Measurements from ENCODE around the gene NEU4.
"Not testable (repeated sequence)": the region's sequence is repeated elsewhere in the genome, so short reads cannot be mapped to it uniquely, and the experiment has no call there.

The NEU4 gene, protein sequence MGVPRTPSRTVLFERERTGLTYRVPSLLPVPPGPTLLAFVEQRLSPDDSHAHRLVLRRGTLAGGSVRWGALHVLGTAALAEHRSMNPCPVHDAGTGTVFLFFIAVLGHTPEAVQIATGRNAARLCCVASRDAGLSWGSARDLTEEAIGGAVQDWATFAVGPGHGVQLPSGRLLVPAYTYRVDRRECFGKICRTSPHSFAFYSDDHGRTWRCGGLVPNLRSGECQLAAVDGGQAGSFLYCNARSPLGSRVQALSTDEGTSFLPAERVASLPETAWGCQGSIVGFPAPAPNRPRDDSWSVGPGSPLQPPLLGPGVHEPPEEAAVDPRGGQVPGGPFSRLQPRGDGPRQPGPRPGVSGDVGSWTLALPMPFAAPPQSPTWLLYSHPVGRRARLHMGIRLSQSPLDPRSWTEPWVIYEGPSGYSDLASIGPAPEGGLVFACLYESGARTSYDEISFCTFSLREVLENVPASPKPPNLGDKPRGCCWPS

DNA sequence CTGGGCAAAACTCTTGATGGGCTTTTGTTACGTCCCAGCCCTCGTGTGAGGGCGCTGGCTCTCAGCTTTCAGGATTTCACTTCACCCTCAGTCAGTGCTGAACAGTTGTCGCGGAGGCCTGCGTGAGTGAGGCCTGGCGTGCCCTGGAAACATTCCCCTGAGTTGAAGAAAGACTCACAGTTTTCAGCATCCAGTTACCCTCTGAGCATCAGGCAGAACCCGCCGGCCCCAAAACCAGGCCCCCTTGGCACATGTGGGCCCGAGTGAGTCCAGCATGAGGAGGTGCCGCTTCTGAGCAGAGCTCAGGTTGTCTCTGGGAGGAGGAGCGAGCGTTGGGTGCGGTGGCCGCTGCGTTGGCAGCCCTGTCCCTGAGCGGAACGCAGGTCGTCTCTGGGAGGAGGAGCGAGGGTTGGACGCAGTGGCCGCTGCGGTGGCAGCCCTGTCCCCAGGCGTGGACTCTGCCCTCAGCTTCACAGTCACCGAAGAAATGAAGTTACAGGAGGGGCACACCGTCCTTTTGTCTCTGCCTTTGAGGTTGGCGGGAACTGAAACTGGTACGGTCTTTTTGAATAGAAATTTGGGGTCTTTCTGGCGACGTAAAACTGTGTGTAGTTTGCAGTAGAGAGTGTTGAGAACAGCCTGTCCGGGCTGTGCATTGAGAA lies at the start of gene NEU4:
TSS of gene NEU4 (plus strand) at position 473 of the 662 bp plus-strand sequence. CDS start 5,292 bp downstream, outside the sequence.
- Mint-ChIP-seq H3K27me3 (no peaks in the 10 kb centered on the region), H3K27ac (ENCODE audit: low read depth) (peak within 1 kb of the TSS; percentile 68), H3K9me3 (no peaks in the 10 kb centered on the region), H3K36me3 (ENCODE audit: insufficient read depth) (no peaks in the 10 kb centered on the region), H3K4me1 (no peaks in the 10 kb centered on the region), H3K4me3 (no peak within 1 kb of the TSS)
- DNase-seq (ENCODE audit: low spot score in 2 of 2) (no peak), ATAC-seq (replicated peaks; ENCODE audit: extremely low read depth, poor library complexity, severe bottlenecking) (no peak)

DNA sequence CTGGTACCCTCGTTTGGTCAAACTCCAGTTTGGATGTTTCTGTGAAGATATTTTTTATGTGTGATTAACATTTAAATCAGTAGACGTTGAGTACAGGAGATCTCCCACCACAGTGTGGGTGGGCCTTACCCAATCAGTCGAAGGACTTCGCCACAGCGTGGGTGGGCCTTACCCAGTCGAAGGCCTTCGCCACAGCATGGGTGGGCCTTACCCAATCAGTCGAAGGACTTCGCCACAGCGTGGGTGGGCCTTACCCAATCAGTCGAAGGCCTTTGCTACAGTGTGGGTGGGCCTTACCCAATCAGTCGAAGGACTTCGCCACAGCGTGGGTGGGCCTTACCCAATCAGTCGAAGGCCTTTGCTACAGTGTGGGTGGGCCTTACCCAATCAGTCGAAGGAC lies 49.1 kb upstream of the NEU4 start:
- H3K27me3 Mint-ChIP-seq; DNase-seq (ENCODE audit: low spot score in 2 of 2); ATAC-seq (replicated peaks; ENCODE audit: extremely low read depth, poor library complexity, severe bottlenecking); H3K4me3 Mint-ChIP-seq; H3K27ac Mint-ChIP-seq (ENCODE audit: low read depth); H3K9me3 Mint-ChIP-seq: not testable (repeated sequence)
- peaks cover 36% of the 10 kb centered on the region for H3K36me3 Mint-ChIP-seq (ENCODE audit: insufficient read depth)
- H3K4me1 Mint-ChIP-seq: peaks cover 37% of the 10 kb centered on the region

DNA sequence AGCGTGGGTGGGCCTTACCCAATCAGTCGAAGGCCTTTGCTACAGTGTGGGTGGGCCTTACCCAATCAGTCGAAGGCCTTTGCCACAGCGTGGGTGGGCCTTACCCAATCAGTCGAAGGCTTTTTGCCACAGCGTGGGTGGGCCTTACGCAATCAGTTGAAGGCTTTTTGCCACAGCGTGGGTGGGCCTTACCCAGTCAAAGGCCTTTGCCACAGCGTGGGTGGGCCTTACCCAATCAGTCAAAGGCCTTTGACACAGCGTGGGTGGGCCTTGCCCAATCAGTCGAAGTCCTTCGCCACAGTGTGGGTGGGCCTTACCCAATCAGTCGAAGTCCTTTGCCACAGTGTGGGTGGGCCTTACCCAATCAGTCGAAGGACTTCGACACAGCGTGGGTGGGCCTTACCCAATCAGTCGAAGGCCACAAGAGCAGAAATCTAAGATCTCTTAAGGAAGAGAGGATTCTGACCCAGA lies 48.7 kb upstream of the NEU4 start:
- Mint-ChIP-seq H3K4me1 (peaks cover 37% of the 10 kb centered on the region), H3K27ac (ENCODE audit: low read depth) (peak overlapping the region; percentile 99), H3K4me3 (peak overlapping the region; percentile 45), H3K36me3 (ENCODE audit: insufficient read depth) (peaks cover 36% of the 10 kb centered on the region), H3K27me3 (no peaks in the 10 kb centered on the region), H3K9me3 (no peaks in the 10 kb centered on the region)
- DNase-seq (ENCODE audit: low spot score in 2 of 2): no peak
- no peak for ATAC-seq (replicated peaks; ENCODE audit: extremely low read depth, poor library complexity, severe bottlenecking)

DNA sequence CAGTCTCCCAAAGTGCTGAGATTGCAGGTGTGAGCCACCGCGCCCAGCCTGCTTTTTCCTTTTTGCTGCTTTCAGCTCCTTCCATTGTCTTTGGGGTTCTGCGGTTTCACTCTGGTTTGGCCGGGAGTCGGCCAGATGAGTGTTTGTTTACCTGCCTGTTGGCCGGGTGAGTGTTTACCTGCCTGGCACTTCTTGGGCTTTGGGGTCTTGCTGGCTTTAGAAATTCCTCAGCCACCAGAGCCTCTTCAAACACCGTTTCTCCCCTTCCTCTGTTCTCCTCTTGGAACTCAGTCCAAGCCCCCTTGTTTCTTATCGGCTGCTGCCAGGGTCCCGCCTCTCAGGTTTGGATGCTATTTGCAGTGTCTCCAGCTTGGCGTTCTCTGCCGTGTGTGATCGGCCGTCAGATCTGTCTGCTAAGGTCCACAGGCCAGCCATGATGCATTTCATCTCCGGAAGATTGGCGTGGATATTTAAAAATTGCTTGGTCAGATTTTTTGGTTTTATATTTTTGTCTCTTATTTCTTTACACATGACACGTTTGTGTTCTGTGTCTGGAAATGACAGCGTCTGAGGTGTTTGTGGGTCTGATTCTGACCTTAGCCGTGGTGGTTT lies 46.6 kb upstream of the NEU4 start:
- H3K9me3 Mint-ChIP-seq: no peaks in the 10 kb centered on the region
- DNase-seq (ENCODE audit: low spot score in 2 of 2) (peak in 1 of 2 donors; percentile 25), ATAC-seq (replicated peaks; ENCODE audit: extremely low read depth, poor library complexity, severe bottlenecking) (no peak)
- H3K27ac Mint-ChIP-seq (ENCODE audit: low read depth): peak overlapping the region; percentile 99
- peaks cover 37% of the 10 kb centered on the region for H3K4me1 Mint-ChIP-seq
- no peaks in the 10 kb centered on the region for H3K27me3 Mint-ChIP-seq
- peak overlapping the region; percentile 78 for H3K4me3 Mint-ChIP-seq
- peaks cover 34% of the 10 kb centered on the region for H3K36me3 Mint-ChIP-seq (ENCODE audit: insufficient read depth)

DNA sequence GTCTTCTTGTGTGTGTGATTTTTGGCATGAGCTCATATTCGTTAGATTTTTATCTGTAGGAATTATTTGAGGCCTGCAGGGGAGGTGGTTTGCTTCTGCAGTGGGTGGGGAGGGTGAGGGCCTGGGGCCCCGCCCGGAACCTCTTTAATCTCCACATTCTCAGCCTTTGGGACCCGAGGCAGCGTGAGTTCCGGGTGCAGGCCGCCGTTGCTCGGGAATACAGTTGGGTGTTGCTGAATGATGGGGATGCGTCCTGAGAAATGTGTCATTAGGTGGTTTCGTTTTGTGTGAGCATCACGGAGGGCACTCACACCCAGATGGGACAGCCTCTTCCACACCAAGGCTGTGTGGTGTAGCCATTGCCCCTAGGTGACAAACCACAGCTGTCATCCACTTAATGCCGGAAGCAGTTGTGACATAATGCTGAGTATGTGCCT lies 46.0 kb upstream of the NEU4 start:
- H3K4me1 Mint-ChIP-seq: peaks cover 37% of the 10 kb centered on the region
- peak overlapping the region; percentile 78 for H3K4me3 Mint-ChIP-seq

DNA sequence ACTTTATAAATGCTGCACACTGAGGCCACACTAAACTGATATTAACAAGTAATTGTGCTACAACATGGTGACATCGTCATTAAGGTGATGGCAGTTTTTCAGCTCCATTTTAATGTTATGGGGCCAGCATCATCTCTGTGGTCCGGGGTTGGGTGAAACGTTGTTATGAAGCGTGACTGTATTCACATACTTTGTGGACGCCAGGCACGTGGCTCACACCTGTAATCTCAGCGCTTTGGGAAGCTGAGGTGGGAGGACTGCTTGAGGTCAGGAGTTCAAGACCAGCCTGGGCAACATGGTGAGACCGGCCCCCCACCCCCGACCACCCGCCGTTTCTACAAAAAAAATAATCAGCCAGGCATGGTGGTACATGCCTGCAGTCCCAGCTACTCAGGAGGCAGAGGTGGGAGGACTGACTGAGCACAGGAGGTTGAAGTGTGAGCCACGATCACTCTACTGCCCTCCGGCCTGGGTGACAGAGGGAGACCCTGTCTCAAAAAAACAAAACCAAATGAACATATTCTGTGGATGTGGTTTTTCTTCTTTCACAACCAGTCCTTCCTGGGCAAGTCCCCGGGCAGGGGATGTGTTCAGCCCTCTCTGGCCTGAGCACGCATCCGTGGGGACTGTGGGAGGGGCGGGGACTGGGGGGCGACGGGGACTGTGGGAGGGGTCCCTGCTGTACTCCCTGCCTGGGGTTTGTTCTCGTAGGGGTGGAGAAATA lies 45.3 kb upstream of the NEU4 start:
- Mint-ChIP-seq H3K4me3 (peak overlapping the region; percentile 78), H3K9me3 (no peaks in the 10 kb centered on the region), H3K4me1 (peaks cover 37% of the 10 kb centered on the region), H3K27ac (ENCODE audit: low read depth) (peak overlapping the region; percentile 99), H3K27me3 (no peaks in the 10 kb centered on the region), H3K36me3 (ENCODE audit: insufficient read depth) (peaks cover 29% of the 10 kb centered on the region)
- DNase-seq (ENCODE audit: low spot score in 2 of 2) (peak in 1 of 2 donors; percentile 68), ATAC-seq (replicated peaks; ENCODE audit: extremely low read depth, poor library complexity, severe bottlenecking) (peak; percentile 59)

More for the DNA sequence above, 46.0 kb upstream of the NEU4 start:
- Mint-ChIP-seq H3K27me3 (no peaks in the 10 kb centered on the region), H3K9me3 (no peaks in the 10 kb centered on the region), H3K27ac (ENCODE audit: low read depth) (peak overlapping the region; percentile 99), H3K36me3 (ENCODE audit: insufficient read depth) (peaks cover 33% of the 10 kb centered on the region)
- peak; percentile 87 for ATAC-seq (replicated peaks; ENCODE audit: extremely low read depth, poor library complexity, severe bottlenecking)
- peak; percentile 63 to 90 for DNase-seq (ENCODE audit: low spot score in 2 of 2)

DNA sequence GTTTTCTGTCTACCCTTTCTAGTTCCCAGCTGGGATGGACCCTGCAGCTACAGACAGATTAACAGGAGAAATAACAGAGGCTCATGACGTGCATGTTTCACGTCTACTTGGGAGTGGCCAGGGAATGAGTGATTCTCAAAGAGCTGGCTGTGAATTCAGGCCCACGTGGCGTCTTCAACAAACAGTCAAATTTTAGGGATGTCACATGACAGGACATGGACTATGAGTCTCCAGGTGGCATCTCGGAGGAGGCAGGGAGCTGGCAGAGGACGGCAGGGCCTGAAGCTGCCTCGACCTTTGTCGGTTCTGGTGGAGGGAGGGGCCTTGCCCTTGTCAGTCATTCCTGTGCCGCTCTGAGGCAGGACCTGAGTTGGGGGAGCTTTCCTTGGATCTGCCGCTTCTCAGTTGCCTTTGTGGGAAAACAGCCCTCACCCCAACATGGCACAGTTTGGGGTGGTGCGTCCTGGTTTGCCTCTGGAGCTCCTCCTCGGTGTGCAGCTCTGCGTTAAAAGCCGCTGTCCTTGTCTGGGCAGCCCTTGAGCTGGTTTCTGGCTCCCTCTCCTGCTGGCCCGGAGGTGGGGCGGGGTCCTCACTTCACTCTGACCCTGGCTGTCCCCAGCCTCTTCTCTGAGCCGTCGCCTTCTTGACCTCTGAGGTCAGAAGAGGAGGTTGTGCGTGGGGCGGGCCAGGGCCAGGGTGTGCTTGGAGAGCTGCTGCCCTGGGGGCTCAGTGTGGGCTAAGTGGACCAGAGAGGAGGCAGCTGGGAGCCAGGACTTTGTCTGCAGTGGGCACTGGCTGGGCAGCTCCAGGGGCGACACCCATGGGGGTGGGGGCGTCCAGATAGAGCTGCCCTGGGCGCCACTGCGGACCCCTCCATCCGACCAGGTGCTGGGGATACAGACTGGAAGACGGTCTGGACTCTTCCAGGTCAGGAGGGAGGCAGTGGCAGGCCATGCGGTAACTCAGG lies 44.4 kb upstream of the NEU4 start:
- peaks cover 25% of the 10 kb centered on the region for H3K36me3 Mint-ChIP-seq (ENCODE audit: insufficient read depth)
- no peak overlapping the region for H3K4me3 Mint-ChIP-seq
- no peaks in the 10 kb centered on the region for H3K9me3 Mint-ChIP-seq
- peak overlapping the region; percentile 99 for H3K27ac Mint-ChIP-seq (ENCODE audit: low read depth)
- H3K4me1 Mint-ChIP-seq: peaks cover 33% of the 10 kb centered on the region
- ATAC-seq (replicated peaks; ENCODE audit: extremely low read depth, poor library complexity, severe bottlenecking): no peak
- no peak for DNase-seq (ENCODE audit: low spot score in 2 of 2)
- H3K27me3 Mint-ChIP-seq: no peaks in the 10 kb centered on the region

DNA sequence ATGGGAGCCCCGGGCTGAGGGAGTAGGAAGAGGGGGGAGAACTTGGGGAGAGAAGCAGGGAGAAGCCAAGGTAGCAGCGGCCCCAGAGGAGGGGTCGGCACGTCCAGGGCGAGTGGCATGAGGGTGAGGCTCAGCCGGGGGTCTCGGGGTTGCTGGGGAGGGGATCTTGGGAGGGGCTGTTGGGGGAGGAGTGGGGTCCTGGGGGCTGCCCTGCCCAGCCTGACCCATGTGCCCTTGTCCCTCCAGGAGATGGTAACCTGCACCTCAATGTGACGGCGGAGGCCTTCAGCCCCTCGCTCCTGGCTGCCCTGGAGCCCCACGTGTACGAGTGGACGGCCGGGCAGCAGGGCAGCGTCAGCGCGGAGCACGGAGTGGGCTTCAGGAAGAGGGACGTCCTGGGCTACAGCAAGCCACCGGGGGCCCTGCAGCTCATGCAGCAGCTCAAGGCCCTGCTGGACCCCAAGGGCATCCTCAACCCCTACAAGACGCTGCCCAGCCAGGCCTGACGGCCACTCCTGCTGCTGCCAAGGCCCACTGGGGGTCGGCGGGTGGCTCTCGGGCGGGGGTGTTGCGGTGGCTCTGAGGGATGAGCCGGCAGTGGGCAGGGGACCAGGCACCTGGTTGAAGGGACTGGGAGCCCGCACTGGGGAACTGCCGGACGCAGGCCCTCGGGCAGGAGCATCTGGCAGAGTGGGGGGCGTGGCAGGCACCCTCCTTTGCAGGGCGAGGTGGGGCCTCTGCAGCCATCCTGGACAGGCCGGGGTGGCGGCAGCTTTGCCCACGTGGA lies 41.3 kb upstream of the NEU4 start:
- Mint-ChIP-seq H3K4me1 (peaks cover 28% of the 10 kb centered on the region), H3K27ac (ENCODE audit: low read depth) (no peak overlapping the region), H3K36me3 (ENCODE audit: insufficient read depth) (peaks cover 10% of the 10 kb centered on the region), H3K9me3 (no peaks in the 10 kb centered on the region), H3K27me3 (no peaks in the 10 kb centered on the region), H3K4me3 (no peak overlapping the region)
- no peak for DNase-seq (ENCODE audit: low spot score in 2 of 2)
- ATAC-seq (replicated peaks; ENCODE audit: extremely low read depth, poor library complexity, severe bottlenecking): no peak

DNA sequence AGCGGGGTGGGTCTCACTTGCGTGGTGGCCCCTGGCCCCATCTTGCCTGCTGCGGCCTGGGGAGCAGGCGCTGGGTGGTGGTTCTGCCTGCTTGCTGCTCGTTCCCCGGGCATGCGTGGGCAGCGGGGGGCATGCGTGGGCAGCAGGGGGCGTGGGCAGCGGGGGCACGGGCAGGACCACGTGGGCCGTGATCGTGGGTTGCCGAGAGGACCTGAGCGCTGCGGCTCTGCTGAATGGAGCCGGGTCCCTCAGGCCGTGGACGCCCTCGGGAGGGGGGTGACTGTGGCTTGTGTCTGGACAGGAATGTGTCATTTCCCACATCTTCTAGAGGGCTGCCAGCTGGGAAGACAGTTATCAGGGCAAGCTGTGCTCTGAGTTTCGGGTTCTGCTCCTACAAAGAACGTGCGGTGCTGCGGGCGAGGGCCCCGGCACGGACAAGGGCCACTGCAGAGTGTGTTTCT lies 40.7 kb upstream of the NEU4 start:
- Mint-ChIP-seq H3K9me3 (no peaks in the 10 kb centered on the region), H3K4me3 (no peak overlapping the region), H3K4me1 (peaks cover 26% of the 10 kb centered on the region), H3K27ac (ENCODE audit: low read depth) (no peak overlapping the region), H3K36me3 (ENCODE audit: insufficient read depth) (peaks cover 4% of the 10 kb centered on the region), H3K27me3 (no peaks in the 10 kb centered on the region)
- no peak for DNase-seq (ENCODE audit: low spot score in 2 of 2)
- ATAC-seq (replicated peaks; ENCODE audit: extremely low read depth, poor library complexity, severe bottlenecking): no peak

DNA sequence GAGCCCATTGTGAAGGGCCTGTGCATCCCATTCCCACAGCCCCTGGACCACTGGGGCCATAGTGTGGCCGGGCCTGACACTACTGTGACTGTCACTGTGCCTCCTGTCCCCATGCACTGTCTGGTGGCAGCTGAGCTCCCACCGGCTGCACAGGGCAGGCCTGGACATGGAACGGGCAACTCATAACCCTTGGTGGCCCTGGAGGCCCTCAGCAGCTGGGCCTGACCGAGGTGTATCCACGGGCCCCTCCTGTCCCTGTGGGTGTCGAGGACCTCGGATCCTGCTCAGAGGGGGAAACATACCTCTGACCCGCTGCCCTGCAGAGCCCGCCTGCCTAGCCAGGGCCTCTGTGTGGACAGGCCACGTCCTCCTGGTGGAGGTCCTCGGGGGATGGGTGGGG lies 40.1 kb upstream of the NEU4 start:
- ATAC-seq (replicated peaks; ENCODE audit: extremely low read depth, poor library complexity, severe bottlenecking) (no peak), DNase-seq (ENCODE audit: low spot score in 2 of 2) (peak in 1 of 2 donors; percentile 12)
- no peak overlapping the region for H3K27ac Mint-ChIP-seq (ENCODE audit: low read depth)
- H3K4me3 Mint-ChIP-seq: no peak overlapping the region
- no peaks in the 10 kb centered on the region for H3K9me3 Mint-ChIP-seq
- peaks cover 1% of the 10 kb centered on the region for H3K36me3 Mint-ChIP-seq (ENCODE audit: insufficient read depth)
- peaks cover 20% of the 10 kb centered on the region for H3K4me1 Mint-ChIP-seq
- H3K27me3 Mint-ChIP-seq: no peaks in the 10 kb centered on the region

DNA sequence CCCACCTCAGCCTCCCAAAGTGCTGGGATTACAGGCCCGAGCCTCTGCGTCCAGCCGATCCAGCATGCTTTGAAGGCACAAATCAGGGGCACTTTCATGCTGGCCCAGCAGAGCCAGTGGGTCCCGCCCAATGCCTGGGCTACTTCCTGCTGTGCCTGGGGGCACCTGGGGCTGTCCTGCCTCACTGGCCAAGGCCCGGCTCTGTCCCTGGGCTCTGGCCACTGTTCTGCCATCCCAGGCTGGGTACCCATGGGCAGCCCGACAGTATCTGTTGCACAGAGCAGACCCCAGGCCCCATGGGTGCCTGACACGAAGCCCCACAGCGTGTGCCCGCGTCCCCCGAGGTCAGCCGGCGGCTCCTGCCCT lies 39.2 kb upstream of the NEU4 start:
- no peaks in the 10 kb centered on the region for H3K9me3 Mint-ChIP-seq
- no peaks in the 10 kb centered on the region for H3K27me3 Mint-ChIP-seq
- no peak overlapping the region for H3K27ac Mint-ChIP-seq (ENCODE audit: low read depth)
- H3K4me3 Mint-ChIP-seq: no peak overlapping the region
- ATAC-seq (replicated peaks; ENCODE audit: extremely low read depth, poor library complexity, severe bottlenecking) (no peak), DNase-seq (ENCODE audit: low spot score in 2 of 2) (no peak)
- peaks cover 15% of the 10 kb centered on the region for H3K4me1 Mint-ChIP-seq
- peaks cover 3% of the 10 kb centered on the region for H3K36me3 Mint-ChIP-seq (ENCODE audit: insufficient read depth)
